Measurements from ENCODE around the gene THBS3.
"Not testable (repeated sequence)": the region's sequence is repeated elsewhere in the genome, so short reads cannot be mapped to it uniquely, and the experiment has no call there.

Gene THBS3

DNA sequence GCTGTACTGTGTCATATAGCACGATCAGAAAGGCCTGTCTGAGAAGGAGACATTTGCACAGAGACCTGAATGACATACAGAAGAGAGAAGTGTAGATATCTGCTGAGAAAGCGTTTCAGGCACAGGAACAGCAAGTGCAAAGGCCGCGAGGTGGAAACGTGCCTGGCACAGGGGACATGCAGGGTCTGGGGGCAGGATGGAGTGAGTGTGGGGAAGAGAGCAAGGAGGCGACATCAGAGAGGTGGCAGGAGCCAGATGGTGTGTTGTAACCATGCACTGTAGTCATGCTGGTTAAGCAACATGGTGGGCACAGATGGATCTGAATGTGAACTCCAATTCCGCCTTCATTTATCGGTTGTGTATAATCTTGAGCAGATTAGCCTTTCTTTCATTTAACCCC lies 47.6 kb downstream of the THBS3 start:
- no peak for DNase-seq (ENCODE audit: extremely low read depth, low read depth)

DNA sequence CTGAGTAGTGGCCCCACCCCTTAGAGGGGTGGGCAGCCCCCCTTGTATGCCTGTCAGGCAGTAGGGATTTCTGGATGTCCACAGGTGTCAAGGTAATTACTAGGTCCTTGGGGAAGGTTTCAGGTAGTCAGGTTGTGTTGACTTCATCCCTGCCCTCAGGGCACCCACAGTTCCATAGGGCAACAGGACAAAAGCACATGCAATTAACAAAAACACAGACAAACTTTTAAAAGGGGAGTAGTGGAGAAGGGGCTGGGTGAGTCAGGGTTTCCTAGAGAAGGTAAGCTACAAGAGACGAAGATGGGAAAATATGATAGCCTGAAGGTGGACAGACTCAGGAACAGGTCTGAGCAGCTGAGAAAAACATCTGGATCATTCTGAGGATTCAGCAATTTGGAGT lies 48.7 kb downstream of the THBS3 start:
- TF ChIP-seq, protein P1, sequence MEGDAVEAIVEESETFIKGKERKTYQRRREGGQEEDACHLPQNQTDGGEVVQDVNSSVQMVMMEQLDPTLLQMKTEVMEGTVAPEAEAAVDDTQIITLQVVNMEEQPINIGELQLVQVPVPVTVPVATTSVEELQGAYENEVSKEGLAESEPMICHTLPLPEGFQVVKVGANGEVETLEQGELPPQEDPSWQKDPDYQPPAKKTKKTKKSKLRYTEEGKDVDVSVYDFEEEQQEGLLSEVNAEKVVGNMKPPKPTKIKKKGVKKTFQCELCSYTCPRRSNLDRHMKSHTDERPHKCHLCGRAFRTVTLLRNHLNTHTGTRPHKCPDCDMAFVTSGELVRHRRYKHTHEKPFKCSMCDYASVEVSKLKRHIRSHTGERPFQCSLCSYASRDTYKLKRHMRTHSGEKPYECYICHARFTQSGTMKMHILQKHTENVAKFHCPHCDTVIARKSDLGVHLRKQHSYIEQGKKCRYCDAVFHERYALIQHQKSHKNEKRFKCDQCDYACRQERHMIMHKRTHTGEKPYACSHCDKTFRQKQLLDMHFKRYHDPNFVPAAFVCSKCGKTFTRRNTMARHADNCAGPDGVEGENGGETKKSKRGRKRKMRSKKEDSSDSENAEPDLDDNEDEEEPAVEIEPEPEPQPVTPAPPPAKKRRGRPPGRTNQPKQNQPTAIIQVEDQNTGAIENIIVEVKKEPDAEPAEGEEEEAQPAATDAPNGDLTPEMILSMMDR (IDR thresholded peaks at IDR 0.05; ENCODE audit: low read depth, low read length) = no peak
- DNase-seq (ENCODE audit: extremely low read depth, low read depth) = no peak

More for the DNA sequence above, 47.6 kb downstream of the THBS3 start:
- TF ChIP-seq, protein P1 (IDR thresholded peaks at IDR 0.05; ENCODE audit: low read depth, low read length) = no peak

DNA sequence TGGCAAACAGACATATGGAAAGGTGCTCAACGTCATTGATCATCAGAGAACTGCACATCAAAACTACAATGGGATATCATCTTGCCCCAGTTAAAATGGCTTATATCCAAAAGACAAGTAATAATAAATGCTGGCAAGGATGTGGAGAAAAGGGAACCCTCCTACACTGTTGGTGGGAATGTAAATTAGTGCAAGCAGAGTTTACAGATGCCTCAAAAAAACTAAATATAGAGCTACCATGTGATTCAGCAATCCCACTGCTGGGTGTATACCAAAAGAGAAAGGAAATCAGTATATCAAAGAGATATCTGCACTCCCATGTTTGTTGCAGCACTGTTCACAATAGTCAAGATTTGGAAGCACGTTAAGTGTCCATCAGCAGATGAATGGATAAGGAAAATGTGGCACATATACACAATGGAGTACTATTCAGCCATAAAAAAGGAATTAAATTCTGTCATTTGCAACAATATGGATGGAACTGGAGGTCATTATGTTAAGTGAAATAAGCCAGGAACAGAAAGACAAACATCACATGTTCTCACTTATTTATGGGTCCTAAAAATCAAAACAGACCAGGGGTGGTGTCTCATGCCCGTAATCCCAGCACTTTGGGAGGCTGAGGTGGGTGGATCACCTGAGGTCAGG lies 51.6 kb downstream of the THBS3 start:
- not testable (repeated sequence) for DNase-seq (ENCODE audit: extremely low read depth, low read depth)
